GM18507 (cell line): ENCODE data around the gene CLIP4.

Experiments
- DNase-seq: peaks from one replicate; pipeline ENCODE4 v3.0.0; 2011; ENCODE audit warnings: low read depth; ENCODE audit not compliant: insufficient read length; ENCODE audit errors: extremely low spot score
- FAIRE-seq: peaks from 2 replicates; lab custom pipeline; 2011; peaks lifted over from hg19 to GRCh38; lab: Jason Lieb, UNC

The CLIP4 gene

GRCh38 chr2:29232041-29232440, 116.8 kb downstream of the CLIP4 start:
- no peak for DNase-seq
- no peak for FAIRE-seq

- FAIRE-seq (no peak), DNase-seq (no peak)
Measured at GRCh38 chr2:29233428-29233827, 118.2 kb downstream of the CLIP4 start.

GRCh38 chr2:29235411-29235810, 120.2 kb downstream of the CLIP4 start:
- no peak for FAIRE-seq
- no peak for DNase-seq

- FAIRE-seq (no peak), DNase-seq (no peak)
Measured at GRCh38 chr2:29236074-29236473, 120.9 kb downstream of the CLIP4 start.

GRCh38 chr2:29238497-29238896, 123.3 kb downstream of the CLIP4 start:
- no peak for DNase-seq
- FAIRE-seq: peak; percentile 9
